HG03139 (cell line): ENCODE results near the gene RBM33.
A peak's percentile ranks its signal among the peaks of the same experiment; 100 is the strongest.

Experiments used
- ATAC-seq: cut with Tn5 transposase; IDR thresholded peaks from one replicate; pipeline ENCODE4 v1.9.1; 2021; ENCODE audit not compliant: unreplicated experiment

The RBM33 gene

GRCh38 chr7:155741805-155742204 lies 97.3 kb downstream of the RBM33 start:
- no peak for ATAC-seq

- ATAC-seq = no peak
Measured at GRCh38 chr7:155743177-155743576, 98.7 kb downstream of the RBM33 start.

- ATAC-seq = no peak
Measured at GRCh38 chr7:155744971-155745683, 100.7 kb downstream of the RBM33 start.

- no peak for ATAC-seq
Measured at GRCh38 chr7:155745737-155746136, 101.3 kb downstream of the RBM33 start.

- ATAC-seq = no peak
Measured at GRCh38 chr7:155746188-155746587, 101.7 kb downstream of the RBM33 start.

GRCh38 chr7:155747209-155747608 lies 102.7 kb downstream of the RBM33 start:
- no peak for ATAC-seq

- ATAC-seq = no peak
Measured at GRCh38 chr7:155749578-155749977, 105.1 kb downstream of the RBM33 start.

- ATAC-seq = no peak
Measured at GRCh38 chr7:155750255-155751125, 106.0 kb downstream of the RBM33 start.

GRCh38 chr7:155751409-155751808 lies 106.9 kb downstream of the RBM33 start:
- no peak for ATAC-seq

GRCh38 chr7:155752756-155753445 lies 108.4 kb downstream of the RBM33 start:
- peak; percentile 54 for ATAC-seq

GRCh38 chr7:155753446-155753965 lies 109.0 kb downstream of the RBM33 start:
- peak; percentile 8 for ATAC-seq

- ATAC-seq = no peak
Measured at GRCh38 chr7:155754165-155754564, 109.7 kb downstream of the RBM33 start.

GRCh38 chr7:155755026-155755425 lies 110.6 kb downstream of the RBM33 start:
- ATAC-seq = no peak

- ATAC-seq = no peak
Measured at GRCh38 chr7:155756322-155756721, 111.9 kb downstream of the RBM33 start.

- ATAC-seq = no peak
Measured at GRCh38 chr7:155758348-155758747, 113.9 kb downstream of the RBM33 start.

GRCh38 chr7:155759740-155760430 lies 115.4 kb downstream of the RBM33 start:
- no peak for ATAC-seq

GRCh38 chr7:155761162-155761561 lies 116.7 kb downstream of the RBM33 start:
- no peak for ATAC-seq

- ATAC-seq = no peak
Measured at GRCh38 chr7:155762036-155762435, 117.6 kb downstream of the RBM33 start.

- no peak for ATAC-seq
Measured at GRCh38 chr7:155762655-155763054, 118.2 kb downstream of the RBM33 start.

- no peak for ATAC-seq
Measured at GRCh38 chr7:155763122-155763521, 118.7 kb downstream of the RBM33 start.
